GM12878 (cell line): Measurements from ENCODE around the gene RCVRN. TPM values are rescaled to one million over a fixed set of nuclear protein-coding genes. Genes with fewer than 3 reads are reported as not detected.

Experiments
- ATF7 ChIP-seq: fragments of 450-650 bp; IDR thresholded peaks from 2 replicates; pipeline ENCODE4 v1.6.1; 2016; ENCODE audit warnings: low read depth, mild to moderate bottlenecking
- BCL3 ChIP-seq: IDR thresholded peaks from 2 replicates; pipeline ENCODE4 v1.6.1; 2011; ENCODE audit warnings: borderline replicate concordance, low read depth, mild to moderate bottlenecking, moderate library complexity, low read length; ENCODE audit not compliant: insufficient read depth, poor library complexity, severe bottlenecking
- CEBPB ChIP-seq, 2 experiments: fragments of 150-350 bp in 1 of 2; IDR thresholded peaks; 2 replicates each; pipeline ENCODE4 v1.6.1; 2012 to 2014; ENCODE audit warnings: low read depth in 2 of 2, low read length in 2 of 2, borderline replicate concordance in 1 of 2, inconsistent platforms in 1 of 2
- CHD2 ChIP-seq: IDR thresholded peaks from 2 replicates; pipeline ENCODE4 v1.6.1; 2011; ENCODE audit warnings: low read depth, low read length, improper control_type of control experiment, borderline replicate concordance
- CUX1 ChIP-seq: IDR thresholded peaks from 2 replicates; pipeline ENCODE4 v1.6.1; 2012; ENCODE audit warnings: improper control_type of control experiment, low read depth, low read length; ENCODE audit not compliant: insufficient replicate concordance
- IRF5 ChIP-seq: fragments of 450-650 bp; IDR thresholded peaks from 2 replicates; pipeline ENCODE4 v1.6.1; 2017; ENCODE audit warnings: borderline replicate concordance
- MYB ChIP-seq: fragments of 150-350 bp; IDR thresholded peaks from 2 replicates; pipeline ENCODE4 v1.6.1; 2014; ENCODE audit warnings: mild to moderate bottlenecking, low read depth, low read length, borderline replicate concordance
- polyA plus RNA-seq, 11 experiments: library from polyadenylated mRNA; depleted of rRNA in 4 of 11; unstranded in 6 of 11; stranded (reverse) in 5 of 11; fragments of >200 nt; fragmentation: Nextera tagmentation in 4 of 11; fragmentation: Illumina TruSeq in 1 of 11; extraction: Ambion mirVana in 4 of 11; extraction: Trizol in 1 of 11; gene quantifications; 1 replicate in 1 of 11; 2 replicates in 10 of 11; pipeline versions ENCODE4 v1.2.1 to v1.2.3, GENCODE V29; 2011 to 2016; ENCODE audit warnings: inconsistent platforms in 2 of 11, missing spikeins in 2 of 11, low read depth in 1 of 11
- total RNA-seq, 4 experiments: library from RNA; depleted of rRNA in 3 of 4; stranded (reverse); fragments of >200 nt in 3 of 4; fragmentation: Illumina TruSeq in 1 of 4; extraction: Trizol in 1 of 4; gene quantifications; 2 replicates each; pipeline versions ENCODE4 v1.2.1 to v1.2.3, GENCODE V29; 2013 to 2021

Gene RCVRN
- total and polyA plus RNA-seq, 10 of the 15 experiments (the other 5 are each of a cell fraction or from before 2014, with no cell fraction given): 0.07 to 0.23 (median 0.14) TPM; not detected in 6

GRCh38 chr17:9868552-9868951 lies 36.5 kb downstream of the RCVRN start (continued):
- TF ChIP-seq IRF5: no peak
- no peak for TF ChIP-seq CUX1
- TF ChIP-seq ATF7: no peak
- no peak for TF ChIP-seq MYB
- no peak for TF ChIP-seq BCL3
- no peak for TF ChIP-seq CHD2
- TF ChIP-seq CEBPB (IDR thresholded peaks at IDR 0.05; ENCODE audit: borderline replicate concordance in 1 of 2, low read depth in 2 of 2, low read length in 2 of 2): no peak
